Glomerular visceral epithelial cell (primary cell): ENCODE results near the gene NAXD.
A peak's percentile ranks its signal among the peaks of the same experiment; 100 is the strongest.
"Not testable (repeated sequence)": the region's sequence is repeated elsewhere in the genome, so short reads cannot be mapped to it uniquely, and the experiment has no call there.

ENCODE experiments used
- DNase-seq: peaks from one replicate; pipeline ENCODE4 v3.0.0-alpha.2; 2016; ENCODE audit errors: extremely low spot score

The NAXD gene

DNA sequence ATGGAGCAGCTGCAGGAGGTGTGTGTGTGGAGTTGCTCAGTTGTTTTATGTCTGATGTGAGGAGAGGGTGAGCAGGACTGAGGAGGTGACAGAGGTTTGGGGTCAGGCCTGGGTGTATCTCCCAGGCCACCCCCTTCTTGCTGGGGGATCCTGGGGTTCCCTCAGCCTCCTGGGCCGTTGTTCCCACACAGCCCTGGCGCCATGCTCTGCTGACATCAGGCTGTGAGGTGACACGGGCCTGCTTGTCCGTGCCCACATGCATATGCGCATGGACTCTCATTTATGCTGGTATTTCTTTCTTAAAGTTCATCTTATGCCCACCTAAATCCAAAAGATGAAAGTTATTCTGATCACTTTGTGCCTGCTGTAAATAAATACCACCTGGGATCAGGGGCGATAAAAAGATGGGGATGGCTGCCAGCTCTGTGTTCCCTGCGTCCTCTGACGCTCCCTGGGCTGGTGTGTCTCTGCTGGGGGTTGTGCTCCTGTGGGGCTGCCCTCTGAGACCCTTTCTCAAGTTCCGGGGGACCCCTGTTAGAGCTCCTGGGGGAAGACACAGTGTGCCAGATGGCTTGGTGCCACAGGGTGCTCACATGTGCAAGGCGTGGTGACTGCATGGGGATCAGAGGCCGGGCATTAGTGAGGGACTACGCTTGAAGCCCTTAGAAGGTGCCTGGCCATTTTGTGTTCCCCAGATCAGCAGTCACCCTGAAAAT is 12.6 kb downstream of the NAXD start:
- no peak for DNase-seq

DNA sequence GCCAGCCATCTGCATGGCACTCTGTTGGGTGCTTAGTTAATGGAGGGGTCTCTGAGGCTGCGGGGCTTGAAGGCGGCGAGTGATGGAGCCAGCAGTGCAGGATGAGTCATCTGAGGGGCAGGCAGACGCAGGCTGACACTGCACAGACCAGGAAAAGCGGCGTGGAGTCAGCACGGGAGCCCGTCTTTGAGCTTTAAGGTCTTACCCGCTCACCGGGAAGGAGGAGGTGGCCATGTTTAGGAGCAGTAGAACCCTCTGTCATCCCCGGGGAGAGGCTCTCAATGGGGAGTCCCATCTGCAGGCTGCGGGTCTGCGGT is 13.1 kb downstream of the NAXD start:
- no peak for DNase-seq

DNA sequence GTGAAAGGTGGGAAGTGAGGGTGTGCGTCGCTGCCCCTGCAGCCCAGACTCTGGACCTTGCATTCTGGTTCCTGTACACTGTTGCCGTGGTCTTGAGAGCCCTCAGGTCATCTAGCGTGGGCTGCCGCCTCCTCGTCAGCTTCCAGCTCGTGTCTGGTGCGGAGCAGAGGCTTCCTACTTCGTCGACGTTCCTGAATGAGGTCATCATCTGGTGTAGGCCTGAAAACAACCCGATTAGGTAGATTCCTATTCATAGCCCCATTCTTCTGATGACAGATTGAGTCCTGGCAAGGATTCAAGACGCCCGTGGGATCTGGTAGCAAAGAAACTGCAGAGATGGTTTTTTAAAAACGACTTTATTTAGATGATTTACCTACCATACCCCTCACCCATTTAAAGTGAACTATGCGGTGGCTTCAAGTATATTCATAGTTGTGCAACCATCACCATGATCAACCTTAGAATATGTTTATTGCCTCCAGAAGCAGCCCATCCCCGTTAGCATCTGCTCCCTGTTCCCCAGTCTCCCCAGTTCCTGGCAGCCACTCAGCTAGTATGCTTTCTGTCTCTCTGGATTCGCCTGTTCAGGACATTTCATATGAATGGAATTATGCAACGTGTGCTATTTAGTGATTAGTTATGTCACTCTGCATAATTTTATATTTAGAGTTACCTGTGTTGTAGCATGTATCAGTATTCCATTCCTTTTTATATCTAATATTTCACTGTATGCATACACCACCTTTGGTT is 13.8 kb downstream of the NAXD start:
- DNase-seq = no peak

DNA sequence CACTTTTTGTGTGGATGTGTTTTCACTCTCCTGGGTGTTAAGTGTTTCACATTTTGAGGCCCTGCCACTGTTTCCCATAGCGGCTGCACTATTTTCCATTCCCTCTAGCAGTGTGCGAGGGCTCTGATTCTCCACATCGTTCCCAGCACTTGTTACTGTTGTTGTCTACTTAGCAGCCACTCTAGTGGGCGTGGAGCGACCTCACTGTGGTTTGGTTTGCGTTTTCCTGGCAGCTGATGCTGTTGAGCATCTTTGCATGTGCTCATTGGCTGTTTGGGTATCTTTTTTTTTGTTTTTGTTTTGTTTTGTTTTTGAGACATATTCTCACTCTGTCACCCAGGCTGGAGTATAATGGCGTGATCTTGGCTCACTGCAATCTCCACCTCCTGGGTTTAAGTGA is 14.4 kb downstream of the NAXD start:
- no peak for DNase-seq

DNA sequence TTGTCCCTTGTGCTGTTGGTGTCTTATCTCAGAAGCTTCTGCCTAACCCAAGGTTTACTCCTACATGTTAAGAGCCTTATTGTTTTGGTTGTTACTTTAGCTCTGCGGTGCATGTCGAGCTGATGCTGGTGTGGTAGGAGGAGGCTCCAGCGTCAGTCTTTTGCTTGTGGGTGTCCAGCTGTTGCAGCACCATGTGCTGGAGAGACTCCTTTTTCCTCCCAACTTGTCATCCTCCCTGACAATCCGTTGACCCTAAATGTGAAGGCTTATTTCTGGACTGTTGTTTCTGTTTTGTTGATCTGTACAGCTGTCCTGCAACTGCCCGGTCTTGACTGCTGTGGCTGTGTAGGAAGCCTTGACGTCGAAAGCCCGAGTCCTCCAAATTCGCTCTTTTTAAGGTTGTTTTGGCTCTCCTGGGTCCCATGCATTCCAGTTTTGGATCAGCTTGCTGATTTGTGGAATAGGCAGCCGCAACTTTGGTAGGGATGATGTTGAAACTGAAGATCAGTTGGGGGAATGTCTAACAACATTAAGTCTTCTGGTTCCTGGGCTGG is 15.3 kb downstream of the NAXD start:
- no peak for DNase-seq

DNA sequence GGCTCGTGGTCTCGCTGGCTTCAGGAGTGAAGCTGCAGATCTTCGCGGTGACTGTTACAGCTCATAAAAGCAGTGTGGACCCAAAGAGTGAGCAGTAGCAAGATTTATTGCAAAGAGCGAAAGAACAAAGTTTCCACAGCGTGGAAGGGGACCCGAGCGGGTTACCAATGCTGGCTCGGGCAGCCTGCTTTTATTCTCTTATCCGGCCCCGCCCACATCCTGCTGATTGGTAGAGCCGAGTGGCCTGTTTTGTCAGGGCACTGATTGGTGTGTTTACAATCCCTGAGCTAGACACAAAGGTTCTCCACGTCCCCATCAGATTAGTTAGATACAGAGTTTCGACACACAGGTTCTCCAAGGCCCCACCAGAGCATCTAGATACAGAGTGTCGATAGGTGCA is 16.9 kb downstream of the NAXD start:
- not testable (repeated sequence) for DNase-seq

DNA sequence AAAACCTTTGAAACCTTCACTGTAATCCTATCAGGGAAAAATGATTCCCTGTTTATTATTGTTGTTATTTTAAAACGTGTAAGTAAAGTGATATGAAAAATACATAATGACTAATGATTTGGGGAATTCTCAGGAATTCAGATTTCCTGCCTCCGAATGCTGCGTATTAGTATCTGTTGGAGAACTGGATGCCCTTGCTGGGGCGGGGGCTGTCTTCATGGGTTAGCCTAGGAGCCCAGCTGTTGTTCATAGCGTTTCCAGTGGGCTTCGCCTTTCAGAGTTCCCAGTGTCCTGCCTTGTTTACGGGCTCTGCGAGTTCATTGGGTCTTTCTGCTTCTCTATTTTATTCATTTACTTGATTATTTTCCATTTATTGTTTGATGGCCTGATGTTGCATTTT is 18.4 kb downstream of the NAXD start:
- no peak for DNase-seq

DNA sequence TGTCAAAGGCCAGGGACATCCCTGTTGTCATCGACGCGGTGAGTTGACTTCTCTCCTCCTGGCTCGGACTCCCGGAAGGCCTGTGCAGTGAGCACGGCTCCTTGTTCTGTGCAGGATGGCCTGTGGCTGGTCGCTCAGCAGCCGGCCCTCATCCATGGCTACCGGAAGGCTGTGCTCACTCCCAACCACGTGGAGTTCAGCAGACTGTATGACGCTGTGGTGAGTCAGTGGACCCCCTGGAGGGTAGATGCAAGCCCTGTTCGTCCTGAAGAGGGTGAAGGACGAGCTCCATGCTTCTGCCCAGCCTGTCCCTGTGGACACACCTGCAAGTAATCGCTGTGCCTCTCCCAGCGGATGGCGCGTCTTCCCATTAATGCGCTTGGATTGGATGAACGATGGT is 19.2 kb downstream of the NAXD start:
- peak; percentile 91 for DNase-seq

DNA sequence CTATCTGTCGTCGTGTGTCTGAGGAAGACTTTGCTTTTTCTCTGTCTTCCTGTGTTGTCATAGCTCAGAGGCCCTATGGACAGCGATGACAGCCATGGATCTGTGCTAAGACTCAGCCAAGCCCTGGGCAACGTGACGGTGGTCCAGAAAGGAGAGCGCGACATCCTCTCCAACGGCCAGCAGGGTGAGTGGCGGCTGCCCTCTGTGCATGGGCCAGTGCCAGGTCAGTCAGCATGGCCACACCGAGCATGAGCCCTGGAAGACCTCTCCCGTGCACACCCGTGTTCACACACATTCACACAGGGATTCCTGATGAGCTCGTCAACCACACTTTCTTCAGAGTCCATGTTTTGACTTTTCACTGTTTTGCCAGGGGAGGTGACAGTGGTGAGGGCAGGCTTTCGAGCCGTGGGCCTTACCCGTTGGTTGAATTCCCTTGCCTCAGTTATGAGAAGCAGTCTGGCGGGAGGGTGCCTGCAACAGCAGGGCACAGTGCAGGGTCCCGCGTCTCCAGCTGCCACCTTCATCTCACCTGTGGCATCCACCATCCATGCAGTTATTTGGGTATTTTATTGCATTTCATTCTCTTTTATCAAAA is 20.2 kb downstream of the NAXD start:
- DNase-seq = no peak

DNA sequence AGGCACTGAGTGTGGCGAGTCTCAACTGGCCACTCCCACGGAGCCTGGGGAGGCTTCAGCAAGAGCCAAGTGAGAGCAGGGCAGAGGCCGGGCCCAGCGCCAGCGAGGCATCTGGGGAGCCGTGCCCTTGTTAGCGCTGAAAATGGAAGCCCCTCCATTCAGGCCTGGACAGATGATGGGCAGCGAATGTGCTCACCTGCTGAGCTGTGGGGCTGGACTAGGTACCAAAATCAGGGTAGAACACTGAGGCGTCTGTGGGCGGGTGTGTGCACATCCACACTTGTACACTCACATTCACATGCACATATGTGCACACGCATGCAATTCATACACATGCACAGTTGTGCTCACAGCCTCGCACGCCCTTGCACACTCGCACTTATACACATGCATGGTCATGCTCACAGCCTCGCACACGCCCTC is 20.7 kb downstream of the NAXD start:
- no peak for DNase-seq

DNA sequence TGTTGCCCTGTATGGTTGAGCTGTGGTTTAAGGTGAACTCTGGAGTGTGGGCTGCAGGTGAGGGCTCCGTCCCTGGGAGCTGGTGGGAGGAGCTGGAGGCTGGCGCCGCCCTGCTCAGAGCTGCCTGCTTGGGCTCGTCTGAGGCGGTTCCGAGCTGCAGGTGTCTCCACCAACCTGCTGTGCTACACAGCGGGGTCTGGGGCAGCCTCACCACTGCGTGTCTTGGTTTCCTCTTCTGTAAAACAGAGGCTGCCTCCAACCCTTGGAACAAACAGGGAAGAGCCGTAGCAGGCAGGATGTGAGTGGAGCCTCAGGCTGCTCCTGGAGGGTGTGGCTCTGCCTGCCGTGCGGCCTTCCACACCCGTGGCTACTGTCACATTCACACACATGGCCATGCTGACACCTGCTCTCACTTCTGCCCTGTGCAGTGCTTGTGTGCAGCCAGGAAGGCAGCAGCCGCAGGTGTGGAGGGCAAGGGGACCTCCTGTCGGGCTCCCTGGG is 21.4 kb downstream of the NAXD start:
- DNase-seq = no peak

DNA sequence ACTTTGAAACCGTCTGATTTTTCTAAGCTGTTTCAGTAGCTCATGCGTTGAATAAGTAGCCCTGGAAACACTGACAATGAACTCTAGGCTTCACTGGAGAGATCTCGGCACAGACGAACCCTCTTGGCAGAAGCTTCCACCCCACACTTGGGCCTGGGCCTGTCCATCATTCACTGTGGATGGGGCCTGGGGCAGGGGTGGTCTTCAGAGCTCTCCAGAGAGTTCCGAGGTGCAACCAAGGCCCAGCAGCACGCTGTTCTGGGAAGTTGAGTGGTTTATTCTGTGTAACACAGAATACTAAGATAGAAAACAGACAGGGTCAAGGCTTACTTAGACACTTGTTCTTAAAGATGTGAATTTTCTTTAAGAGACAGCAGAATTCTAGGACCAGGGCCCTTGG is 21.9 kb downstream of the NAXD start:
- no peak for DNase-seq

DNA sequence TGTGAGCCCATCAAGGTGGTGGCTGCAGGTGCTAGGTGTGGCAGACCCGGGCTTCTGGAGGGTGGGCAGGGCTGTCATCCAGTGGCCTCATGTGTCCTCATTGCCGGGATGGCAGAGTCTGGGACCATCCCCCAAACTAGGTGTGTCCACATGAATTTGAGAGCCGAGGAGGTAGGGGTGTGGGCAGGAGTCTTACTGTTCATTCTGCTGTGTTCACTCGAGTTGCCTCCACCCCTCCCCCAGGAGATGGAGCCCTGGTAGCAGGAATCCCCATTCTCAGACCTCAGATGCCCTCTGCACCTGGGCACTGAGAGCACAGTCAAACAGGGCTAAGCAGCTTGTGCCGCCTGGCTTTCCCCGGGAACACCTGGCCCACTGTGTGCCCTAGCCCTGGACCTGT is 22.4 kb downstream of the NAXD start:
- DNase-seq = no peak

DNA sequence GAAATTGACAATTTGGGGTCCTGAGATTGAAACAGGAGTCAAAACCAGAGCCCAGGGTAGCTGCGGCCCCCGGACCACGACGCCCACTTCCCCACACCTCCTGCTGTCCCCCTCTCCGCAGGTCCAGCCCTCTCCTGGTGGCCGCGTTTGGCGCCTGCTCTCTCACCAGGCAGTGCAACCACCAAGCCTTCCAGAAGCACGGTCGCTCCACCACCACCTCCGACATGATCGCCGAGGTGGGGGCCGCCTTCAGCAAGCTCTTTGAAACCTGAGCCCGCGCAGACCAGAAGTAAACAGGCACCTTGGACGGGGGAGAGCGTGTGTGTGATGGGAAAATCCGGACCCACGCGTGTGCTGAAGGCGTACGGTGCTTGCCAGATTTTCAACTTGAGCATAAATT is 22.9 kb downstream of the NAXD start:
- no peak for DNase-seq

DNA sequence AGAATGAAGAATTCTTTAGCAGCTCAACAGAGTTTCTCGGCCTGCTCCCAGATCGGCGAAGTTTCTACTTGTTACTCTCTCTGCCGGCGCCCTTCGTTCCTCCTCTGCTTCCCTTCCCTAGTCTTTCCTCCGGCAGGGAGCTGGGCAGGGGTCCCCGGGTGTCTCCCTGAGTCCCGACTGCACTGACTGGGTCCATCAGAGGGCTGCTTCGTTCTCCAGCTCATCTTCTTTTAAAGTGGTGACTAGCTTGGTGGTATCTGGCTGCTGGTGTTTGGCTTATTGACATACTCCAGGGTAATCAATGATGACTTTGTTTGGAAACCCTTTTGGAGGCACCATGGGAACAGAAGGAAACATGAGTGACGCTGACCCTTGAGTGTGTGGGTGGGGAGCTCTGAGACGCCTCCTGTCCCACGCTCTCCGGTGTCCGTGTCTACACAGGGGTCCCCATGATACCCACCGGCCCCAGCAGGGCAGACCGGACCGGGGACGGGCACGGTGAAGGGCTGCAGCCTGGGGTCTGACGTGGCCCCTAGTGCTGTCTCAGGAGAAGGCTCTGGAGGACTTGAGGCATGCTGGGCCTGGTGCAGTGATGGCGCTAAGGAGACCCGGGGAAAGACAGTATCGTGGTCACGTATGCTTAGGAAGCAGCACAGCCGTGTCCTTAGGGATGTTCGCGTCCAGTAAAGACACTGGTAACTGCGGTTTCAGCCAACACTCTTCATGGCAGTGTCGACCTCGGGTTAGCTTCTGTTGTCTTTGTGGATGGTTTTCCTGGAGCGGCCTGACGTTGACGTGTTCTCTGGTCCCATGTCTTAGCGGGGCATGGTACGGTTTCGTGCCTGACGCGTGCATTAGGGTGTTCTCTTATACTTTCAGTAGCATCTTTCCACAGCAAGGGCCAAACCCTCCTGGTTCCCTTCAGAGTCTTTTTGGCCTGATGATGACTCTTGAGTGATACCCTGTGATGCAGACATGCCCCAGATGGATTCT is 23.8 kb downstream of the NAXD start:
- no peak for DNase-seq

DNA sequence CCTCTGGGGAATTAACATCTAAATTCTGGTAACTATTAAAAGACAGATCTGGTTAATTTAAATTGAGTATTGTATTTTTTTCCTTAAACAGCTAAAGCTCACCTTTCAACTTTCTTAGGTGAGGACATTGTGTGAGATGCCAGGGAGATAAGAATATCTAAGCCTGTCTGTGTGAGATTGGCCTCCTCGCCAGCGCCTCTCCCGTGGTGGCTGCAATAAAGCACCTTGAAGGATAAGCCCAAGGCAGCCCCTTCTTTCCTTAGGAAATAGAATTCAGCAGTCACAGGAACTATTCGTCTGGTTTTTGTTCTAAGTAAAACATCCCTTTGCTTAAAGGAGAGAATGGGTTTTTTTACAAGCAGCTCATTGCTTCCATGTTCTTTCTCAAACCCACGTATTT is 24.6 kb downstream of the NAXD start:
- DNase-seq = no peak

DNA sequence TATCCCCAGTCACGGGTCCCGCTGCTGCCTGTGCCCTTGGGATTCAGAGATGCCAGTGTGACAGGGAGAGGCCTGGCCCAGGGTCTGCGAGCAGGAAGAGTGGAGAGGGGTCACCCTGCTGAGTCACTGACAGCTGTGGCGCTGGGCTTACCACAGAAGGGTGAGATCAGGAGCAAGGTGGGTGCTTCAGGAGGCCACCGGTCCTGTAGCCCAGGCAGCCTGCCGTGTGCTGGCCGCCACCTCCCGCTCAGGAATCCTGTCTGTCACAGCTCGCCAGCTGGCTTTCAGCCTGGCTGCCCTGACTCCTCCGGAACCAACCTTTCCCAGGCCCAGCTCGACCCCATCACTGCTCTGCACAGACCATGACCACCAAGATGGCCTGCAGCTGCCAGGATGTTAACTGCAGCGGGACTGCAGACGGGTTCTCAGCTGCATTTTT is 25.3 kb downstream of the NAXD start:
- peak; percentile 76 for DNase-seq

DNA sequence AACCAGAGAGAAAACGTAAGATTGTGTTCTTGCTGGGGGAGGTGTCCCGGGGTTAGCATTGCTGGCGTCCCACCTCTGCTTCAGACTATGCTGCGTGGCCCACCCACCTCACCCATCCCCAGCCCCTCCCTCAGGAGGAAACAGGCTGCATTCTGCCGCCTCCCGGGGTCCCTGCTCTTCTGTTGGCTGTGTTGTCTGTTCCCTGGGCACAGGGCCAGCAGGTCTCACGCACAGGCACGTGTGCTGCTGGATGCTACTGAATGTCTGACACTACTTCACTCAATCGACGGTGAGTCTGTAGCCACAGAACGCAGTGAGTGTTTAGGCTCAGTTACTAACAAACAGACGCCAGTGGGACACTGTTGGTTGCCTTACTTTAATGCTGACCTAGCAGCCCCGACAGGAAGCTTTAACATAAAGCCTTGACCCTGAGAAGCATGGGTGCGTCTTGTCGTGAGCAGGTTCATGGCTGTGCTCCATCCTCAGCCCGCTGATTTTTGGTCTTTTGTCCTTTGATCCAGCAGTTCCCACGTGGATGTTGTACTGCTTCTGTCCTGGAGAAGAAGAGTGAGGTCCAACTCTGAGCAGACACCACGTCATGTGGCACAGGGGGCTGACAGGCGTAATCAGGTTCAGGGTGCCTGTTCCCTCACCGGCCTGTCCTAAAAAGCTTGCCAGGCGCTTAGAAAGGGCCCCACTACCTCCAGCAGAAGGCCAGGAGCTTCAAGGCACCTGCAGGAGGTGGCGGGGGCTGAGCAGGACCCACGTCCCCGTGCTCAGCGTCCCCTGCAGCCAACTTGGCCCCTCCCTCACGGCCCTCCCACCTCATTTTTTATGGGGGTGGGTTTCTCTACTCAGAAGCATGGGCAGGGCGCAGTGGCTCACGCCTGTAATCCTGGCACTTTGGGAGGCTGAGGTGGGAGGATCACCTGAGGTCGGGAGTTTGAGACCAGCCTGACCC is 26.0 kb downstream of the NAXD start:
- no peak for DNase-seq

DNA sequence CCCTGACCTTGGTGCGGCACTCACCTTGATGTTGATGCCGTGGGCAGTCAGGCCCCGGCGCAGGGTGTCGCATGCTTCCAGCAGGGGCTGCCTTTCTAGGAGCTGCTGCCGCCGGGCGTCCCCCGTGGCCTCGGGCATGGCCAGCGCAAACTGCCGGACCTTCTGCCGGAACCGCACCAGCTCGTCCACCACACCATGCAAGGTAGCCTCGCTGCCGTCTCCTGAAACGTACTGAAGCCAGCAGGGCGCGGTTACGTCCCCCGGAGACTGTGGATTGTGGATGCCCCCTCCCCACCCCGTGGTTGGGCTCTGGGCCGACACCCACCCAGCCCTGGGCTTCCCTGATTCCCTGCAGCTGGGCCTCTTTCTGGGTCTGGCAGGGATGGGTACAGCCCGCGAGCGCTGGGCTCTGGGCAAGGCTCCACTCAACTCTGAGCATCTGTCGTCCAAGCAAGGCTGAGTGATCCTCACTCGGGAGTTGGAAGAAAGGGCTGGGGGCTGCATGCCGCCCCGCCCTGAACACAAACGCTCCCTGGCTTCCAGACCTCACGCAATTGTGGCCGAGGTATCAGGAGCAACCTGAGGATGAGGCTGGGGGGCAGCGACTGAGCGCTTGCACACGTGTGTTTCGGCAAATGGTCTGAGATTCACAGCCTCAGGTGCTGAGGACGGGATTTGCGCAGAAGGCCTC is 27.1 kb downstream of the NAXD start:
- DNase-seq = no peak

DNA sequence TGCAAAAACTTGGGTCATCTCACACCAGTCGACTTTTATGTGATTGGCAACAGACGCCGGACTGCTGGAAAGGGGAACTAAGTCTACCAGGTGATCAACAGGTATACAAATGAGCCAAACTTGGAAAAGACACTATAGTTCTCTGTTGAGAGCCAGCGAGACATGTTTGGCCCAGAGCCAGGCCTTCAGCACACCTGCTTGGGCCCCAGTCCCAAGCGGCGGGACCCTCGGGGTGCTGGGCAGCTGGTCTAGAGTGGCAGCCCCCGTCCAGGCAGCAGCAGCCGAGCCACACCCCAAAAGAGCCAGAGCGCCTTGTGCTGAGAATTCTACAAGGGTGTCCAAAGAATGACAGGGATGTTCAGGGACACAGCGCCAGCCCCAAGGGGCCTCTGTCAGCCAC is 28.0 kb downstream of the NAXD start:
- DNase-seq = no peak
